Measurements from ENCODE around the gene OR6S1. TPM values are rescaled to one million over a fixed set of nuclear protein-coding genes. Genes with fewer than 3 reads are reported as not detected.

The OR6S1 gene
- total RNA-seq, 1 experiment from 2014 or later: not detected

- no peaks in the 10 kb centered on the region for H3K79me2 ChIP-seq (ENCODE audit: low read length)
- H3K4me1 ChIP-seq (ENCODE audit: insufficient read depth, low read length): peaks cover 20% of the 10 kb centered on the region
- CTCF ChIA-PET: no interaction called here
- peak; percentile 48 for DNase-seq
- no peaks in the 10 kb centered on the region for H3K9me2 ChIP-seq (replicated peaks; ENCODE audit: low read length)
- H2AFZ ChIP-seq (ENCODE audit: low read length): peak overlapping the region; percentile 82; the same call in 1 of the 2 replicates
- H3F3A ChIP-seq (ENCODE audit: low read length, unreplicated experiment): no peaks in the 10 kb centered on the region
- ATAC-seq: no peak
- H3K36me3 ChIP-seq (ENCODE audit: low read depth, low read length): no peaks in the 10 kb centered on the region
- no peaks in the 10 kb centered on the region for H4K20me1 ChIP-seq (ENCODE audit: low read length)
- H3K4me3 ChIP-seq (ENCODE audit: low read length): peak overlapping the region; percentile 85
- POLR2A ChIA-PET (ENCODE audit: unreplicated experiment): no interaction called here
- intact Hi-C loops (cut with micrococcal nuclease): no loop called here
- TF ChIP-seq EZH2phosphoT487 (IDR thresholded peaks at IDR 0.05; ENCODE audit: borderline replicate concordance, low read length) (no peak), EZH2 (IDR thresholded peaks at IDR 0.05; ENCODE audit: low read length, unreplicated experiment) (no peak), CTCF (conservative IDR thresholded peaks at IDR 0.05; ENCODE audit: low read depth, low read length) (no peak)
- H3K9me3 ChIP-seq (ENCODE audit: low read length): no peaks in the 10 kb centered on the region
- no peak overlapping the region for H3K27ac ChIP-seq (ENCODE audit: low read length)
- H3K9ac ChIP-seq (ENCODE audit: low read length): no peak overlapping the region
- H3K4me2 ChIP-seq (ENCODE audit: low read length): peak overlapping the region; percentile 94
- H3K27me3 ChIP-seq (ENCODE audit: low read length): no peaks in the 10 kb centered on the region
- no TSS peak for BruUV-seq (replicated peaks)
Observed at GRCh38 chr14:20679907-20680306, 38.4 kb upstream of the OR6S1 start.

- no peaks in the 10 kb centered on the region for H4K20me1 ChIP-seq (ENCODE audit: low read length)
- intact Hi-C loops (cut with micrococcal nuclease): no loop called here
- TF ChIP-seq CTCF (conservative IDR thresholded peaks at IDR 0.05; ENCODE audit: low read depth, low read length) (no peak), EZH2phosphoT487 (IDR thresholded peaks at IDR 0.05; ENCODE audit: borderline replicate concordance, low read length) (no peak)
- no peak overlapping the region for H3K27ac ChIP-seq (ENCODE audit: low read length)
- no peak overlapping the region for H3K9ac ChIP-seq (ENCODE audit: low read length)
- H3K27me3 ChIP-seq (ENCODE audit: low read length): no peaks in the 10 kb centered on the region
- H3K79me2 ChIP-seq (ENCODE audit: low read length): no peaks in the 10 kb centered on the region
- H3F3A ChIP-seq (ENCODE audit: low read length, unreplicated experiment): peaks cover 2% of the 10 kb centered on the region
- H3K4me3 ChIP-seq (ENCODE audit: low read length): no peak overlapping the region
- no peak for DNase-seq
- ChIA-PET CTCF (no interaction called here), POLR2A (ENCODE audit: unreplicated experiment) (no interaction called here)
- H2AFZ ChIP-seq (ENCODE audit: low read length): no peak overlapping the region
- H3K36me3 ChIP-seq (ENCODE audit: low read depth, low read length): no peaks in the 10 kb centered on the region
- peaks cover 36% of the 10 kb centered on the region for H3K4me1 ChIP-seq (ENCODE audit: insufficient read depth, low read length)
- no peak for ATAC-seq
- H3K4me2 ChIP-seq (ENCODE audit: low read length): no peak overlapping the region
- H3K9me3 ChIP-seq (ENCODE audit: low read length): no peaks in the 10 kb centered on the region
- BruUV-seq (replicated peaks): no TSS peak
- no peaks in the 10 kb centered on the region for H3K9me2 ChIP-seq (replicated peaks; ENCODE audit: low read length)
Observed at GRCh38 chr14:20676072-20676471, 34.6 kb upstream of the OR6S1 start.

GRCh38 chr14:20675669-20676068 lies 34.2 kb upstream of the OR6S1 start:
- intact Hi-C loops (cut with micrococcal nuclease): no loop called here
- Histone ChIP-seq H3K27me3 (ENCODE audit: low read length) (no peaks in the 10 kb centered on the region), H2AFZ (ENCODE audit: low read length) (no peak overlapping the region), H3F3A (ENCODE audit: low read length, unreplicated experiment) (peaks cover 5% of the 10 kb centered on the region), H3K4me3 (ENCODE audit: low read length) (no peak overlapping the region), H3K9me3 (ENCODE audit: low read length) (no peaks in the 10 kb centered on the region), H3K27ac (ENCODE audit: low read length) (no peak overlapping the region), H3K4me1 (ENCODE audit: insufficient read depth, low read length) (peaks cover 37% of the 10 kb centered on the region), H3K9ac (ENCODE audit: low read length) (no peak overlapping the region), H4K20me1 (ENCODE audit: low read length) (no peaks in the 10 kb centered on the region), H3K79me2 (ENCODE audit: low read length) (no peaks in the 10 kb centered on the region), H3K4me2 (ENCODE audit: low read length) (no peak overlapping the region), H3K9me2 (replicated peaks; ENCODE audit: low read length) (no peaks in the 10 kb centered on the region), H3K36me3 (ENCODE audit: low read depth, low read length) (no peaks in the 10 kb centered on the region)
- no peak for ATAC-seq
- TF ChIP-seq EZH2 (IDR thresholded peaks at IDR 0.05; ENCODE audit: low read length, unreplicated experiment) (no peak), CTCF (conservative IDR thresholded peaks at IDR 0.05; ENCODE audit: low read depth, low read length) (no peak), EZH2phosphoT487 (IDR thresholded peaks at IDR 0.05; ENCODE audit: borderline replicate concordance, low read length) (no peak)
- BruUV-seq (replicated peaks): no TSS peak
- CTCF ChIA-PET: no interaction called here
- no peak for DNase-seq
- POLR2A ChIA-PET (ENCODE audit: unreplicated experiment): no interaction called here
